AG10803 (cell line): ENCODE data around the gene TTLL1.

Experiments
- DNase-seq: peaks from one replicate; pipeline ENCODE4 v3.0.0; 2010; ENCODE audit warnings: low read depth
- H3K4me3 ChIP-seq: 2 replicates; pipeline ENCODE4 v1.5.1; 2011; ENCODE audit warnings: mild to moderate bottlenecking, low read length, control low read depth
- TF ChIP-seq, protein P1 (sequence below): conservative IDR thresholded peaks from 2 replicates; pipeline ENCODE4 v1.5.1; 2011; ENCODE audit warnings: mild to moderate bottlenecking, low read length, control low read depth, inconsistent platforms

TTLL1 gene

GRCh38 chr22:43006753-43007152 lies 82.4 kb downstream of the TTLL1 start:
- TF ChIP-seq, protein P1, sequence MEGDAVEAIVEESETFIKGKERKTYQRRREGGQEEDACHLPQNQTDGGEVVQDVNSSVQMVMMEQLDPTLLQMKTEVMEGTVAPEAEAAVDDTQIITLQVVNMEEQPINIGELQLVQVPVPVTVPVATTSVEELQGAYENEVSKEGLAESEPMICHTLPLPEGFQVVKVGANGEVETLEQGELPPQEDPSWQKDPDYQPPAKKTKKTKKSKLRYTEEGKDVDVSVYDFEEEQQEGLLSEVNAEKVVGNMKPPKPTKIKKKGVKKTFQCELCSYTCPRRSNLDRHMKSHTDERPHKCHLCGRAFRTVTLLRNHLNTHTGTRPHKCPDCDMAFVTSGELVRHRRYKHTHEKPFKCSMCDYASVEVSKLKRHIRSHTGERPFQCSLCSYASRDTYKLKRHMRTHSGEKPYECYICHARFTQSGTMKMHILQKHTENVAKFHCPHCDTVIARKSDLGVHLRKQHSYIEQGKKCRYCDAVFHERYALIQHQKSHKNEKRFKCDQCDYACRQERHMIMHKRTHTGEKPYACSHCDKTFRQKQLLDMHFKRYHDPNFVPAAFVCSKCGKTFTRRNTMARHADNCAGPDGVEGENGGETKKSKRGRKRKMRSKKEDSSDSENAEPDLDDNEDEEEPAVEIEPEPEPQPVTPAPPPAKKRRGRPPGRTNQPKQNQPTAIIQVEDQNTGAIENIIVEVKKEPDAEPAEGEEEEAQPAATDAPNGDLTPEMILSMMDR, result no peak
- DNase-seq, result no peak
- no peak overlapping the region for H3K4me3 ChIP-seq

DNA sequence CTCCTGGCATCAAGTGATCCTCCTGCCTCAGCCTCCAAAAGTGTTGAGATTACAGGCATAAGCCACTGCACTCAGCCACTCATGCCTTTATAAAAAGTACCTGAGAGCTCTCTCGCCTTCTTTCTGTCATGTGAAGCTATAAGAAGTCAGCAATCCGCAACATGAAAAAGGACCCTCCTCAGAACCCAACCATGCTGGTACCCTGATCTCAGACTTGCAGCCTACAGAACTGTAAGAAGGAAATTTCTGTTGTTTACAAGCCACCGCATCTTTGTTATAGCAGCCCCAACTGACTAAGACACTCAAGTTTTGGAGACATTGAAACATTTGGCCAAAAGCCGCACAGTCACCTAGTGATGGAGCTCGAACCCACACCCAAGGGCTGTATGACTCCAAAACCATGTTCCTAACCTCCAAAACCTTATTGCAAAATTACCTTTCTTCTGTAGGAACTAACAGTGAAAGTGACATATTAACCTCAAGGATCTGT lies 83.1 kb downstream of the TTLL1 start:
- no peak for DNase-seq
- TF ChIP-seq, protein P1, result no peak
- H3K4me3 ChIP-seq, result no peak overlapping the region

DNA sequence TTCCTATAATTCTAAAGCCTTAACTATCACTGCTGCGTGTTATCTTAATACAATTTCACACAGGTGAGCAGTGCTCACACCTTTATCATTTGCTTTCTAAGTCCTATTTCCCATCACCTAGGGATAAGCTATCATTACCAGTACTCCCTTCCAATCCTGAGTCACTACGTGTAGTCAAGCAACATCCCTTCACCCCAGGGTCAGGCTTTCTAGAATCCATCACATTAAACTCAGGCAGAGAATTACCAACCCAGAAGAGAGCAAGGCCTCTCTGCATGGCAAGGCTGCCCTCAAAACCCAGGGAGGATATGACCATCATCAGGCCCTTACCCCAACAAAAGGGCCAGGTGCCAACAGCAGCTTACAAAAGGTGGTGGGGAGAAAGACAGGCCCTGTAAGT lies 84.1 kb downstream of the TTLL1 start:
- TF ChIP-seq, protein P1, result no peak
- no peak overlapping the region for H3K4me3 ChIP-seq
- DNase-seq, result no peak

DNA sequence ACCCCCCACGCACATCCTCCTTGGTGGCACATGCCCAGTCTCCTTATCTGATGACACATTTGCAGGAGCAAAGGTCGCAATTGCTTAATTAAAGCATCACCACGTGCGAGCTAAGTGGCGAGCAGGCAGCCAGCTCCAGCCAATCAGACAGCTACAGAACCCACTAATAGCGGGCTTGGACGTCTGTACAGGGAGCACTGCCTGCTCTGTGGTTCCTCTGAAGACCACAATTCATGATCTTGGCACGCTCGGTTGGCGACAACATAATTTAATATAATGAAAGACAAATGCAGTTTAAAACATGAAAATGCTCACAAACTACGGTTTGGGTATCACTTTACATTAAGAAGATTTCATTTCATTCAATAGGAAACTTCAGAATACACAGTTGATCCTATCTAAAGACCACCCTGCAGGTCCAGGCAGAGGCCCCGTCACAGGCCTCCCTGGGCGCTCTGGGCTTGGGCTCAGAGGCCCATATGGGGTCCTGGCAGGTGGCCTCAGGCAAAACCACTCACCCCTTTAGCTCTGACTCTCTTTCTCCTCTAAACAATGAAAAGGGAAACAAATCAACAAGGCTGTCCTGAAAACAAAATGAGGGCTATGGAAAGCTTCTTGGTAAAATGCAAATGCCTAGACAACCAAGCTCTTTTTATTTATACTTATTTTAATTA lies 84.7 kb downstream of the TTLL1 start:
- TF ChIP-seq, protein P1, result no peak
- H3K4me3 ChIP-seq, result no peak overlapping the region; the same call in 1 of the 2 replicates
- DNase-seq, result peak; percentile 96

GRCh38 chr22:43002202-43002586 lies 87.0 kb downstream of the TTLL1 start:
- peak; percentile 74 for DNase-seq
- TF ChIP-seq, protein P1, result no peak
- H3K4me3 ChIP-seq, result no peak overlapping the region

- no peak overlapping the region for H3K4me3 ChIP-seq
- TF ChIP-seq, protein P1, result no peak
- peak; percentile 74 for DNase-seq
Observed at GRCh38 chr22:43001271-43002201, 87.7 kb downstream of the TTLL1 start.
